HFF-Myc (cell line): ENCODE results near the gene CORT.

Experiments used
- DNase-seq: peaks from one replicate; pipeline ENCODE4 v3.0.0-alpha.2; 2011; ENCODE audit warnings: low read depth; ENCODE audit errors: extremely low read depth
- H3K4me3 ChIP-seq: replicated peaks from 2 replicates; pipeline ENCODE4 v1.5.1; 2011; ENCODE audit warnings: low read depth, mild to moderate bottlenecking, control low read depth, low read length
- TF ChIP-seq, protein P1 (sequence below): IDR thresholded peaks from 2 replicates; pipeline ENCODE4 v1.5.1; 2012; ENCODE audit warnings: mild to moderate bottlenecking, low read depth, low read length, control low read depth; ENCODE audit errors: missing control alignments

Gene CORT

DNA sequence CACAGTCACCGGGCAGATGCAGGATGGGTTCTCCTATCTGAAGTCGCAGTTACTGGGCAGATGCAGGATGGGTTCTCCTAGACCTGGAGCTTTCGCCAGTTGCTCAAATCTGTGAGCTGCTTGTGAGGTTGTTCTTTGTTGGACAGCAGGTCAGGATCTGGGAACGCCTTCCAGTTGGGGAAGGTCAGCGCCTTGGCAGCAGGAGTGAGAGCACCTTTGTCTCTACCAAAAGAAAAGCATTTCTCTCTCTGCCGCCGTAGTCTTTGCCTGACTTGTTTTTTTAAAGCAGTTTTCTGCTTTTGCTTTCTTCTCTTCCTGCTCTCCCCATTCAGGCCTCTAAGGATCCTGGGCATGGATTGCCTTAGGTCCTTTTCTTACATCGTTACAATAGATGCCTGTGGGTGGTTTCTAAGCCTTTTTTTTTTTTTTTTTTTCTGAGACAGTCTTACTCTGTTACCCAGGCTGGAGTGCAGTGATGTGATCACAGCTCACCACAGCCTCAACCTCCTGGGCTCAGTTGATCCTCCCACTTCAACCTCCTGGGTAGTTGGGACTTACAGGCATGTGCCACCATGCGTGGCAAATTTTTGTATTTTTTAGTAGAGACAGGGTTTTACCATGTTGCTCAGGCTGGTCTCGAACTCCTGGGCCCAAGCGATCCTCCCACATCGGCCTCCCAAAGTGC, 40.6 kb downstream of the CORT start:
- H3K4me3 ChIP-seq = no peak overlapping the region
- TF ChIP-seq, protein P1, sequence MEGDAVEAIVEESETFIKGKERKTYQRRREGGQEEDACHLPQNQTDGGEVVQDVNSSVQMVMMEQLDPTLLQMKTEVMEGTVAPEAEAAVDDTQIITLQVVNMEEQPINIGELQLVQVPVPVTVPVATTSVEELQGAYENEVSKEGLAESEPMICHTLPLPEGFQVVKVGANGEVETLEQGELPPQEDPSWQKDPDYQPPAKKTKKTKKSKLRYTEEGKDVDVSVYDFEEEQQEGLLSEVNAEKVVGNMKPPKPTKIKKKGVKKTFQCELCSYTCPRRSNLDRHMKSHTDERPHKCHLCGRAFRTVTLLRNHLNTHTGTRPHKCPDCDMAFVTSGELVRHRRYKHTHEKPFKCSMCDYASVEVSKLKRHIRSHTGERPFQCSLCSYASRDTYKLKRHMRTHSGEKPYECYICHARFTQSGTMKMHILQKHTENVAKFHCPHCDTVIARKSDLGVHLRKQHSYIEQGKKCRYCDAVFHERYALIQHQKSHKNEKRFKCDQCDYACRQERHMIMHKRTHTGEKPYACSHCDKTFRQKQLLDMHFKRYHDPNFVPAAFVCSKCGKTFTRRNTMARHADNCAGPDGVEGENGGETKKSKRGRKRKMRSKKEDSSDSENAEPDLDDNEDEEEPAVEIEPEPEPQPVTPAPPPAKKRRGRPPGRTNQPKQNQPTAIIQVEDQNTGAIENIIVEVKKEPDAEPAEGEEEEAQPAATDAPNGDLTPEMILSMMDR = no peak
- no peak for DNase-seq

DNA sequence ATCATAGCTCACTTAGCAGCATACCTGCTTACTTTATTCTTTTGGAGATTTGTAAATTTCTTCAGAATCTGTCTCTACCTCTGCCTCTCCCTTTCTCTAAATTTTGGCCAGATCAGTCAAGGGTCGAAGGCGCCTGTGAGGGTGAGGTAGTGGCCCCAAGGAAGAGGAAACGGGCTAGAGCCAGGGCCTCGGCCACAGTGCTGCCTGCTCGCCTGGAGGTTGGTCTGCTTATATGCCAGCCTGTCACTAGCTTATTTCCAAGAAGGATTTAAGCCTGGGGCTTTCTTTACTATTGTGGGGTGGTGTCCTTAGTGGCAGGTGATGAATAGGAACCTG, 44.6 kb downstream of the CORT start:
- no peak overlapping the region for H3K4me3 ChIP-seq
- TF ChIP-seq, protein P1 = no peak
- DNase-seq = no peak

DNA sequence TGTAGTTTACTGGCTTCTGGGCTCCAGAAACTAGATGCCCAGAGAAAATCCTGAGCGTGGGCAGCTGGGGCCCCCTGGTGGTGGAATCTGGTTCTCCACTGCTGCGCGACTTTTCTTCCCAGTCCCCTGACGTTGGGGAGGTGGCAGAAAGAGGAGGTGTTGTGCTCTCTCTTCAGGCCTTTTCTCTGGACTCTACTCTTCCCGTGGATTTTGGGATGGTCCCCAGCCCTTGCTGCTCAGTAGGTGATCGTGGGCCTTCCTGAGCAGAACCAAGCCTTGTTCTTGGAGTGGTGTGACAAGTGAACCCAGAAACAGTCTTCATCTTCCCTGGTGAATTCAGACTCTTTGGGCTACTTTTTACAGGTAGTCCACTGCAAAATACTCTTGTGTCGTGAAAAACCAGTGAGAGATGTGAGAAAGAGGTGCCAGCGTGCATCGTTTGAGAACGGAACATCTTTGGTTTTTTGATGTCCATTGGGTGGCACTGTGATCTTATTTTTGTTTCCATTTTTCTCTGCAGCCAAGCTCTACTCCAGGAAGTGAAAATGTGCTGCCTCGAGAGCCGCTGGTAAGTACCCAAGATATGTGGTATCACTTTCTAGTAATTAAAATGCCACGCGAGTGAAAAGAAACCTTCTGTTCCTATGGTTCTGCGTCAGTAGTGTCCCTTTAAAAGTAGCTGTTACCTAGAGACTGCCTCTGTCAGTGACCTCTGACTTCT, 45.1 kb downstream of the CORT start:
- no peak for DNase-seq
- no peak overlapping the region; the same call in 1 of the 2 replicates for H3K4me3 ChIP-seq
- TF ChIP-seq, protein P1 = peak; percentile 93

DNA sequence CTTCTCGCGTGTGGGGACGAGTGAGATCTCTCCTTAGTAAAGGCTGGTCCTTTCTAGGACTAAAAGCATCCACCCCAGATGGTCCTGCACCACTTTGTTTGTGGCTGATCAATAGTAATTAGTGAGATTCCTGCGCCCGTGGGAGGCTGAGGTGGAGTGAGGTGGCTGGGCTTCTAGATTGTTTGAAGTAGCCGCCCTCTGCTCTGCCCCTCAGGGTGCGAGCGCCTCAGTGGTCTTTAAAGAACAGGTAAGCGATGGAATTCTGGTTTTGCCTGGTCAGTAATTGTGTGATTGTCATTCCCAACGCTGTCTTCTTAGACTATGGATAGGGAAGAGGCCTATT, 45.6 kb downstream of the CORT start:
- DNase-seq = no peak
- H3K4me3 ChIP-seq = no peak overlapping the region
- TF ChIP-seq, protein P1 = no peak

DNA sequence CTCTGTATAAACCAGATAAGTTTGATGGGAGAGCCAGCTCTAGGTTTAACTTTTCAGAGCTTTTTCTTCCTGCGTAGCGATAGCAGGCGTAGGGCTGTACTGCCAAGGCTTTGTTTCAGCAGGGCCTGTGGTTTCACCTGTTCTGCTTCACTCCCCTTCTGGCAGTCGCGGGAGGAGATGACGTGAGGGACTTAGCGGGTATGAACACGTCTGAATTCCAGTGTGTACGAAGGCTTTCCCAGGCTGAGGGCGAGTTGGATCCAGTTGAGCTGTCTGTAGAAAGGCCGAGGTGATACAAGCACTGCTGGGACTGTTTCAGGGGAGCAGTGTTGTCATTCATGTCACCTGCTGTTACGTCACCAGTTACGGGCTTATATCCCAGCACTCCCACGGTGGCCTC, 46.1 kb downstream of the CORT start:
- TF ChIP-seq, protein P1 = no peak
- no peak for DNase-seq
- no peak overlapping the region for H3K4me3 ChIP-seq

DNA sequence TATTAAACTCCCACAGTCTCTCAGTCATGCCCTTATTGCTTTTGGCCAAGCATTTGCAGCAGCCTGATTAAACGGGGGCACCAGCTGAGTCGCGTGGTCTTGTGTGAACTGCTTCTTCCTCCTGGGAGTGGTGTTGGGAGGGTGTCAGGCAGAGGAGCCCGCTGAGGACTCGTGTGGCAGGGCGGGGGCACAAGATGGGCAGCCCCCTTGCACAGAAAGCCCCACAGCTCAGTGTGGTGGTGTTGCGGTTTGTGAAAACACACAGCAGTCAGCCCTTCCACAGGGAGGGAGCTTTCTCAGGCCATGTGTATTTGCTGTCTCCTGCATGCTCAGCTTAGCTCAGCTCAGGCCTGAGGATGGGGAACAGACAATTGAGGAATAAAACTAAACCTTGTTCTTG, 47.3 kb downstream of the CORT start:
- TF ChIP-seq, protein P1 = no peak
- no peak overlapping the region for H3K4me3 ChIP-seq
- no peak for DNase-seq

DNA sequence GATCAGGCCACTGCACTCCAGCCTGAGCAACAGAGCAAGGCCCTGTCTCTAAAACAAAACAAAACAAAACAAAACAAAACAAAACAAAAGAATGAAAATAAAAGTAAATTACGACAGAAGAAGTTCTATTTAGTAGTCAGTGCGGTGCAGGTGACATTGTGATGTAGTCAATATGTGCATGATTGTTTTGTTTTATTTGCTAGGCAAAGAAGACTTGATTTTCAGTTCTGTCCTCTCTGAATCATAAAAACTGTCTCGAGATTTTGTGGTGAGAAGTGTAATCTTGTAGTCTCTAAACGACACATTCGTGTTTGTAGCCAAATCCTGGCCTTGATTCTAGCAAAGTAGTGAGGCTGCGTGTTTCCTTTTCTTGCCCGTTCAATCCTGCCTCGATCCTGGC, 48.4 kb downstream of the CORT start:
- no peak for DNase-seq
- TF ChIP-seq, protein P1 = no peak
- H3K4me3 ChIP-seq = no peak overlapping the region
